ENCODE data around the gene FGF4.

FGF4 gene, protein sequence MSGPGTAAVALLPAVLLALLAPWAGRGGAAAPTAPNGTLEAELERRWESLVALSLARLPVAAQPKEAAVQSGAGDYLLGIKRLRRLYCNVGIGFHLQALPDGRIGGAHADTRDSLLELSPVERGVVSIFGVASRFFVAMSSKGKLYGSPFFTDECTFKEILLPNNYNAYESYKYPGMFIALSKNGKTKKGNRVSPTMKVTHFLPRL

GRCh38 chr11:69775163-69775755, at the start of gene FGF4:
TSS of gene FGF4 (minus strand) at chr11:69775341. CDS start at chr11:69775084, 257 bp downstream.
- no peak for TF ChIP-seq CTCF (IDR thresholded peaks at IDR 0.05; ENCODE audit: insufficient read depth, low read depth, low read length, missing control alignments)
- no peak within 1 kb of the TSS for H3K4me3 ChIP-seq (ENCODE audit: low read length)
- no peak for DNase-seq (ENCODE audit: low read depth)

DNA sequence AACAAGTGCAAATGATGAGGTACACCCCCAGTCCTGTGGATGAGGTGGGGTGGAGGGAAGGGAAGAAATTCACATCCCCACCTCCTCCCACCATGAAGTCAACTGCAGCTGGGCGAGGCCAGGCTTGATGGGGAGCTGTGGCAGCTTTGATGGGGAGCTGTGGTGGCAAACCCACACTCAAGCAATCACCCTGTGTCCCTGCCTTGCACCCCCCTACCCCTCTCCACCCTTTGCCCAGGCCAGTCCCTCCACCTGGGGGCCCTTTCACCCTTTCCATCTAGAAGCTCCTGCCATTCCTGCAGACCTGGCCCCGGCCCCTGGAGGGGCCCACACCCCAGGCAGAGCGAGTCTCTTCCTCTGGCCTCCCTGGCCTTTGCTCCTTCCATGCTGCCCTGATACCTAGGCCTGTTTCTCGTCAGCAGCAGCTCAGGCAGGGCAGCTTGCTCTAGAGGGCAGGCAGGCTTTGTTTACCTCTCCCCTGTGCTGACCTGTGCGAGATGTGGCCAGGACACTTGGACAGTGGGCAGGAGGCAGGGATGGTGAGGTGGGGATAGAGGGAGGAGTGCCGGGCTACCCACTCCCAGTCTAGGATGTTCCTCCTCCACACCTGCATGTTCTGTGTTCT, 48.6 kb upstream of the FGF4 start:
- TF ChIP-seq CTCF (IDR thresholded peaks at IDR 0.05; ENCODE audit: insufficient read depth, low read depth, low read length, missing control alignments) = no peak
- DNase-seq (ENCODE audit: low read depth) = no peak
- H3K4me3 ChIP-seq (ENCODE audit: low read length) = no peak overlapping the region

GRCh38 chr11:69822676-69823494, 47.7 kb upstream of the FGF4 start:
- no peak overlapping the region for H3K4me3 ChIP-seq (ENCODE audit: low read length)
- DNase-seq (ENCODE audit: low read depth) = no peak
- no peak for TF ChIP-seq CTCF (IDR thresholded peaks at IDR 0.05; ENCODE audit: insufficient read depth, low read depth, low read length, missing control alignments)

GRCh38 chr11:69821511-69822040, 46.4 kb upstream of the FGF4 start:
- H3K4me3 ChIP-seq (ENCODE audit: low read length) = no peak overlapping the region
- no peak for TF ChIP-seq CTCF (IDR thresholded peaks at IDR 0.05; ENCODE audit: insufficient read depth, low read depth, low read length, missing control alignments)
- DNase-seq (ENCODE audit: low read depth) = no peak

DNA sequence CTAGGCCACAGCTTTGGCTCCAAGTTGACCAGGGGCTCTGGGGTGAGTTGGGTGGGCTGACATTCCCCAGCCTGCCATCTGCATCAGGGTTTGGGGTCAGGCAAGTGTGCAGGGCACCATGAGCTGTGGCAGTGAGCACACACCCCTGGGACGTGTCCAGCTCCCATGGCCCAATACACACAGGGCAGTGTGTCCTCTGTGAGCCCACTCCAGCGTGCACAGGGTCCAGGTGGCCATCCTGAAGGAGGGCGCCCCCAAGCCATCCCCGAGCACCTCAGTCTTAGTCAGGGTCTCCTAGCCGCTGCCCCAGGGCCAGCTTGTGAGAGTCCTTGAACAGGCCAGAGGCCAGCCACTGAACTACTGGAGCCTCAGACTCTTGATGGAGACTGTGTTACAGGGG, 45.3 kb upstream of the FGF4 start:
- H3K4me3 ChIP-seq (ENCODE audit: low read length) = no peak overlapping the region
- DNase-seq (ENCODE audit: low read depth) = no peak

More for the DNA sequence above, 45.3 kb upstream of the FGF4 start:
- TF ChIP-seq CTCF (IDR thresholded peaks at IDR 0.05; ENCODE audit: insufficient read depth, low read depth, low read length, missing control alignments) = no peak

Measured in epithelial cell of esophagus (primary cell).